T-cell (primary cell): ENCODE measurements around the gene ZSCAN21. TPM values are rescaled to one million over a fixed set of nuclear protein-coding genes. Genes with fewer than 3 reads are reported as not detected.

Experiments
- ATAC-seq, 4 experiments: fragments of 200-7000 bp in 3 of 4; fragments of 150-1000 bp in 1 of 4; cut with Tn5 transposase; replicated peaks in 1 of 4; 1 replicate in 3 of 4; 2 replicates in 1 of 4; pipeline ENCODE4 v1.10.0; 2021; ENCODE audit warnings: moderate library complexity in 3 of 4, mild to moderate bottlenecking in 2 of 4, moderate number of reproducible peaks in 1 of 4
- CTCF ChIA-PET, 2 donors: fragments of 300-600 bp; sonication (Branson Sonifier 250); formaldehyde crosslinking; loops; one replicate each; lab custom pipeline; 2022; ENCODE audit warnings: antibody characterized with exemption in 2 of 2; lab: Charles Lee
- POLR2A ChIA-PET, 2 donors: fragments of 300-600 bp; sonication (Branson Sonifier 250); formaldehyde crosslinking; loops; one replicate each; lab custom pipeline; 2022; ENCODE audit warnings: antibody characterized with exemption in 2 of 2; lab: Charles Lee
- DNase-seq, 35 experiments: peaks; one replicate each; pipeline versions ENCODE4 v3.0.0 to v3.0.0-alpha.2; 2013 to 2023
- H3K27ac ChIP-seq: one replicate; pipeline ENCODE4 v1.5.1; 2013; ENCODE audit warnings: low read length
- H3K27me3 ChIP-seq, 2 experiments: replicated peaks in 1 of 2; 1 replicate in 1 of 2; 2 replicates in 1 of 2; pipeline versions ENCODE4 v1.6.1 to v1.7.0; 2013; ENCODE audit warnings: low read length in 1 of 2, mixed read lengths in 1 of 2; ENCODE audit not compliant: control insufficient read depth in 2 of 2, insufficient read depth in 2 of 2; ENCODE audit errors: extremely low read depth in 1 of 2
- H3K36me3 ChIP-seq, 2 donors: 1 replicate in 1 of 2; 2 replicates in 1 of 2; pipeline versions ENCODE4 v1.6.1 to v1.7.0; 2013; ENCODE audit warnings: low read length in 1 of 2; ENCODE audit not compliant: control insufficient read depth in 2 of 2, insufficient read depth in 1 of 2; ENCODE audit errors: extremely low read depth in 1 of 2
- H3K4me1 ChIP-seq, 2 experiments: 1 replicate in 1 of 2; 2 replicates in 1 of 2; pipeline versions ENCODE4 v1.6.1 to v1.7.0; 2013; ENCODE audit warnings: low read length in 2 of 2, mixed read lengths in 1 of 2; ENCODE audit not compliant: insufficient read depth in 2 of 2, control insufficient read depth in 1 of 2; ENCODE audit errors: extremely low read depth in 1 of 2
- H3K4me3 ChIP-seq, 2 donors: 1 replicate in 1 of 2; 2 replicates in 1 of 2; pipeline versions ENCODE4 v1.5.1 to v1.7.0; 2013; ENCODE audit warnings: mild to moderate bottlenecking in 2 of 2, low read length in 1 of 2, moderate library complexity in 1 of 2; ENCODE audit not compliant: control insufficient read depth in 1 of 2; ENCODE audit errors: extremely low read depth in 1 of 2
- H3K9me3 ChIP-seq: 2 replicates; pipeline ENCODE4 v1.7.0; 2013
- H3K27ac Mint-ChIP-seq, 2 donors: one replicate each; pipeline ENCODE4 v1.8.0; 2020 to 2021; ENCODE audit warnings: mild to moderate bottlenecking in 2 of 2, mixed read lengths in 2 of 2
- H3K27me3 Mint-ChIP-seq, 2 donors: one replicate each; pipeline ENCODE4 v1.8.0; 2021 to 2022; ENCODE audit warnings: mixed read lengths in 2 of 2
- H3K36me3 Mint-ChIP-seq: one replicate; pipeline ENCODE4 v1.8.0; 2021; ENCODE audit warnings: mixed read lengths
- H3K4me1 Mint-ChIP-seq, 3 donors: one replicate each; pipeline ENCODE4 v1.8.0; 2020 to 2022; ENCODE audit warnings: mixed read lengths in 3 of 3, mild to moderate bottlenecking in 1 of 3
- H3K4me3 Mint-ChIP-seq, 3 donors: one replicate each; pipeline ENCODE4 v1.8.0; 2020 to 2022; ENCODE audit warnings: mild to moderate bottlenecking in 3 of 3, mixed read lengths in 3 of 3, moderate library complexity in 3 of 3
- H3K9me3 Mint-ChIP-seq, 3 donors: one replicate each; pipeline ENCODE4 v1.8.0; 2020 to 2022; ENCODE audit warnings: mixed read lengths in 3 of 3
- WGBS: methylation state at CpG from one replicate; pipeline ENCODE4 v1.1.5; 2013; ENCODE audit warnings: missing lambda C conversion rate; ENCODE audit not compliant: insufficient coverage; 5-methylcytosine and 5-hydroxymethylcytosine counted together
- total RNA-seq, 35 experiments: library from RNA in 6 of 35; stranded (reverse) in 6 of 35; fragments of 120-200 nt in 1 of 35; gene quantifications; one replicate each; pipeline versions ENCODE4 v1.2.1 to v1.2.4 and lab custom pipeline; 2013 to 2026

Gene ZSCAN21
- total RNA-seq, 5 donors from 2014 or later (not counting 1 experiment from before 2014, with no cell fraction given) = 4.4 to 9.9 (median 9.3) TPM

DNA sequence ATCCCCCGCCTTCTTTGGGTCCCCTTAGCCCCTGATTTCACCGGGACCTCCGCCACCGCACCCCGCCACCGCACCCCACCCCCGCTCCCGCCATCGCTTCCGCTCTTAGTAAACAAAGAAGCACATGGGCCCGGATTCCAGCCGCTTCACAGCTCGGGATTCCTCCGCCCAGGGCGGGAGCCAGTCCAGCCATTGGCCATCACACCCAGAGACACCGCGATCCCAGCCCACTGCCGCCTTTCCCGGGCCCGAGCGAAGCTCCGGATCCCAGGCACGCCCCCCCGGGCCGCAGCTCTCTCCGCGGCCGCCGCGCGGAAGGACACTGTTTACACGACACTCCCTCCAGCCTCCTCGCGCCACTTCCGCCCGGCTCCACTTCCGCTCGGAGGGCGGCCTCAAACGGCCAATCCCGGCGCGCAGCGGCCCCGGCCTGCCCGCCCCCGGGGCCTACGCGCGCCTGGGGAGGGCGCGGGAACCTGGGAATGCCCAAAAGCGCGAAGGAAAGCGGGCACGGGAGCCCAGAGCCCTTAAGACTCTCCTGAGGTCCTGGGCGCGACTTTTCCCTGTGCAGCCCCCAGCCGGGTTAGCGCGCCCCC lies 50.9 kb downstream of the ZSCAN21 start:
- peak overlapping the region; percentile 74 to 98 for H3K4me3 ChIP-seq
- Mint-ChIP-seq H3K27me3 (no peaks in the 10 kb centered on the region), H3K4me1 (peaks cover 41 to 49% (median 44%) of the 10 kb centered on the region in 3 donors), H3K27ac (peak overlapping the region; percentile 94 to 96), H3K4me3 (peak overlapping the region; percentile 91 to 96 (median 92)), H3K9me3 (no peaks in the 10 kb centered on the region), H3K36me3 (peaks cover 40% of the 10 kb centered on the region)
- ATAC-seq (peak; percentile 80 to 83 (median 82)), DNase-seq (peak; percentile 64 to 94 (median 81))
- no peaks in the 10 kb centered on the region for H3K9me3 ChIP-seq
- H3K27ac ChIP-seq = peak overlapping the region; percentile 81
- H3K4me1 ChIP-seq = peaks cover 9 to 38% of the 10 kb centered on the region in 2 experiments
- WGBS = 0% methylated on average over 58 of the region's 61 CpGs
- POLR2A ChIA-PET = interaction anchor here (0.6 to 2.5 kb wide), 10 partner anchors 18 to 542 kb away, joined by 3 to 19 read pairs (median 4); partner anchors contain the start of genes MBLAC1 (in 1 of the 2), TRIM4 (in 1 of the 2) and ZNF655 (in 1 of the 2)
- CTCF ChIA-PET = interaction anchor here in 1 of 2 donors (0.6 to 2.7 kb wide), 5 partner anchors 18 to 181 kb away, joined by 3 to 18 read pairs (median 4); partner anchors contain the start of gene TRIM4
- H3K27me3 ChIP-seq = no peaks in the 10 kb centered on the region
- H3K36me3 ChIP-seq = peaks cover 19 to 45% of the 10 kb centered on the region in 2 donors

DNA sequence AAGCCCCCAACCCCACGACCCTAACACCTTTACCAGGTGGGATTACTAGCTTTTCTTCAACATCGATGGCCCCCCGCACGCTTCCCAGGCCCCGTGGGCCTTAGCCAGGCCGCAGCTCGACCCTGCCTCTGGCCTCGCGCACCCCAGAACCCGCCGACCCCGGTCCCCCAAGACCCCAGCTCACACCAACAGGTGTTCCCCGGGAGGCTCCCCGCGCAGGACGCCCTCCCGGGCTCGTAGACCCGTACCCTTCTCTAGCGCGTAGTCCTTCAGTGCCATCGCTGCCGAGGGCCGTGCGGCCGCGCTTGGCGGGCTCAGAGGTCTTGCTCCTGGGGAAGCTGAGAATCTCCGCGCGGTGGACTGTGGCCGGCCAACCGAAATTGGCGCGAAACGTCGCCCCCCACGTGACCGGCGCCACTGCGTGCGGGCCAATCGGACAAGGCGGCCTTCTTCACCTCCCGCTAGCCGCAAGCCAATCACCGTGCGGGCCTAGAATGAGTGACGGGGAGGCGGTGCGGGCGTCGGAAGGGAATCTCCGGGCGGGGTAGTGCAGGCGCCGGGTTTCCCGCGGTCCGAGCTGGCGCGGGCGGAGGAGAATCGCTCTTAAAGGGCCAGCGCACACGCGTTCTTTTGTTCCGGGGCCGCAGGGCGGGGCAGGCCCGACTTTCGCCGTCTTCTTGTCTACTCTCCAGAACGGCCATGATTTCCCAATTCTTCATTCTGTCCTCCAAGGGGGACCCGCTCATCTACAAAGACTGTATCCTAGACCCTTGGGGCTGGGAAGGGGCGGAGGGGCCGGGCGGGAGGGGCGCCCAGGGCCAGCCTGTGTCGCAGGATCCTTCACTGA lies 51.7 kb downstream of the ZSCAN21 start, which contains the start of the genes AP4M1 and MCM7:
Gene AP4M1 (plus strand): TSS at position 628 of the 847 bp plus-strand sequence. CDS start 72 bp downstream, at position 700.
Gene MCM7 (minus strand): TSS at position 382 of the 847 bp plus-strand sequence. CDS start 103 bp downstream, at position 279.
- H3K9me3 Mint-ChIP-seq = no peaks in the 10 kb centered on the region
- H3K27ac Mint-ChIP-seq = peak within 1 kb of the TSS; percentile 94 to 96
- H3K27me3 Mint-ChIP-seq = no peaks in the 10 kb centered on the region
- H3K4me3 ChIP-seq = peak within 1 kb of the TSS; percentile 74 to 98
- peaks cover 19 to 40% of the 10 kb centered on the region in 2 donors for H3K36me3 ChIP-seq
- peak; percentile 86 to 89 (median 88) for ATAC-seq
- peak within 1 kb of the TSS; percentile 91 to 96 (median 92) for H3K4me3 Mint-ChIP-seq
- POLR2A ChIA-PET = interaction anchor here (0.6 to 2.5 kb wide), 10 partner anchors 19 to 543 kb away, joined by 3 to 19 read pairs (median 4); partner anchors contain the start of genes MBLAC1 (in 1 of the 2), TRIM4 (in 1 of the 2) and ZNF655 (in 1 of the 2)
- WGBS = under 1% methylated on average over 73 of the region's 80 CpGs
- peaks cover 9 to 38% of the 10 kb centered on the region in 2 experiments for H3K4me1 ChIP-seq
- peak within 1 kb of the TSS; percentile 81 for H3K27ac ChIP-seq
- peaks cover 37 to 47% (median 39%) of the 10 kb centered on the region in 3 donors for H3K4me1 Mint-ChIP-seq
- no peaks in the 10 kb centered on the region for H3K27me3 ChIP-seq
- DNase-seq = peak; percentile 83 to 97 (median 93)
- peaks cover 35% of the 10 kb centered on the region for H3K36me3 Mint-ChIP-seq
- H3K9me3 ChIP-seq = no peaks in the 10 kb centered on the region
- CTCF ChIA-PET = interaction anchor here in 1 of 2 donors (0.6 to 2.7 kb wide), 5 partner anchors 19 to 182 kb away, joined by 3 to 18 read pairs (median 4); partner anchors contain the start of gene TRIM4

DNA sequence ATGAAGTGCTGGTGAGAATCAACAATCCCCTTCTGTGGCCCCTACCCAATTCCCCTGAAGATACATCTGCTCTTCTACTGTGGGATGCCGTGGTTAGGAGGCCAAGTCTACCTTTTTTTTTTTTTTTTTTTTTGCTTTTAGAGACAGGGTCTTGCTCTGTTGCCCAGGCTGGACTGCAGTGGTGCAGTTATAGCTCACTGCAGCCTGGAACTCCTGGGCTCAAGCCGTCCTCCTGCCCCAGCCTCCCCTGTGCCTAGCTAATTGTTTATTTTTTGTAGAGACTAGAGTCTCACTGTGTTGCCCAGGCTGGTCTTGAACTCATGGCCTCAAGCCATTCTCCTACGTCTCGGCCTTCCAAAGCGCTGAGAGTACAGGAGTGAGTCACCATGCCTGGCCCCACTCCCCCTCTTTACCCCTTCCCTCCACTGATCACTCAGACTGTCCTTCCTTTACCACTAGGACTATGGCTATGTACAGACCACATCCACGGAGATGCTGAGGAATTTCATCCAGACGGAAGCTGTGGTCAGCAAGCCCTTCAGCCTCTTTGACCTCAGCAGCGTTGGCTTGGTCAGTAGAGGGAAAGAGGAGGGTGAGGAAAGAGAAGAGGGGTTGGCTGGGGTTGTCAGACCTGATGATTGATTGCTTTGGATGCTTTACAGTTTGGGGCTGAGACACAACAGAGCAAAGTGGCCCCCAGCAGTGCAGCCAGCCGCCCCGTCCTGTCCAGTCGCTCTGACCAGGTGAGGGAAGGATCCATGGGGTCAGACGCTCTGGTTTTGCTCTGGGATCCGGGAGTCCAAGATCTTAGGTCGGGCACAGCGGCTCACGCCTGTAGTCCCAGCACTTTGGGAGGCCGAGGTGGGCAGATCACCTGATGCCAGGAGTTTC lies 53.6 kb downstream of the ZSCAN21 start:
- Histone ChIP-seq H3K27me3 (no peaks in the 10 kb centered on the region), H3K36me3 (peaks cover 20 to 39% of the 10 kb centered on the region in 2 donors), H3K9me3 (no peaks in the 10 kb centered on the region), H3K4me3 (no peak overlapping the region), H3K27ac (no peak overlapping the region), H3K4me1 (peaks cover 9 to 36% of the 10 kb centered on the region in 2 experiments)
- POLR2A ChIA-PET = no interaction called here
- Mint-ChIP-seq H3K36me3 (peaks cover 31% of the 10 kb centered on the region), H3K27me3 (no peaks in the 10 kb centered on the region), H3K9me3 (no peaks in the 10 kb centered on the region), H3K27ac (peak overlapping the region; percentile 27 to 39), H3K4me3 (peak overlapping the region; percentile 63 to 96 (median 77)), H3K4me1 (peaks cover 26 to 36% (median 30%) of the 10 kb centered on the region in 3 donors)
- DNase-seq (no peak), ATAC-seq (no peak)
- 96% methylated on average over 11 of the region's 17 CpGs for WGBS
- CTCF ChIA-PET = interaction anchor here in 1 of 2 donors (0.6 to 1.3 kb wide), 2 partner anchors 19 to 28 kb away, joined by 3 to 4 read pairs; no protein-coding TSS in a partner anchor

DNA sequence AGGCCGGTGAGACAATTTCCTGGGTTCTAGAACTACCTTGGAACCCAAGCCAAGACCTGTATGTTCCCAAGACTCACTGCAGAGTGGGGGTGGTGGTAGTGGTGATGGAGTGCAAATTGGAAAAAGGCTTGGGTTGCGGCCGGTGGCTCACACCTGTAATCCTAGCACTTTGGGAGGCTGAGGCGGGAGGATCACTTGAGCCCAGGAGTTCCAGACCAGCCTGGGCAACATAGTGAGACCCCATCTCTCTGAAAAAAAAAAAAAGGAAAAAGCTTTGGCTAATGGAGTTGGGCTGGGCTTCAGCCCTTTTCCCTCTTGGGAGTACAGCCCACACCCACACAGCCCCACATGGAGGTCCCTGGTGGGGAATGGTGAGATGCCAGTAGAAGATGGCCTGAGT lies 56.0 kb downstream of the ZSCAN21 start:
- Mint-ChIP-seq H3K9me3 (no peaks in the 10 kb centered on the region), H3K4me3 (no peak overlapping the region), H3K4me1 (peaks cover 5 to 13% (median 7%) of the 10 kb centered on the region in 3 donors), H3K27me3 (no peaks in the 10 kb centered on the region), H3K36me3 (peaks cover 28% of the 10 kb centered on the region), H3K27ac (no peak overlapping the region)
- no peak overlapping the region for H3K4me3 ChIP-seq
- peaks cover 0 to 17% of the 10 kb centered on the region in 2 experiments for H3K4me1 ChIP-seq
- no peak overlapping the region for H3K27ac ChIP-seq
- ChIA-PET CTCF (no interaction called here), POLR2A (interaction anchor here in 1 of 2 donors (0.6 kb wide), 1 partner anchor 156 kb away, joined by 7 read pairs; no protein-coding TSS in a partner anchor)
- no peaks in the 10 kb centered on the region for H3K27me3 ChIP-seq
- no peak for DNase-seq
- peaks cover 21 to 42% of the 10 kb centered on the region in 2 donors for H3K36me3 ChIP-seq
- H3K9me3 ChIP-seq = no peaks in the 10 kb centered on the region
- ATAC-seq = no peak
- 100% methylated on average over 2 of the region's 4 CpGs for WGBS

DNA sequence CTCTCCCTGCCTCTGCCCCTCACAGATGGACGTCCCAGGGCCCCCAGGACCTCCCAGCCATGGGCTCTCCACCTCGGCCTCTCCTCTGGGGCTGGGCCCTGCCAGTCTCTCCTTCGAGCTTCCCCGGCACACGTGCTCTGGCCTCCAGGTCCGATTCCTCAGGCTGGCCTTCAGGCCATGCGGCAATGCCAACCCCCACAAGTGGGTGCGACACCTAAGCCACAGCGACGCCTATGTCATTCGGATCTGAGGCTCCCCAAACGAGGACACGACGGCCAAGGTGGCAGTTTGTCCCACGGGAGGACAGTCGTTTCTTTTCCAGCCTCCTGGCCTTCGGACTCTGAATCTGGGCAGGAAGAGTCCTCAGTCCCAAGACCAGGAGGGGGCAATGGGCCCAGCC lies 57.1 kb downstream of the ZSCAN21 start:
- Mint-ChIP-seq H3K36me3 (peaks cover 33% of the 10 kb centered on the region), H3K4me1 (peaks cover under 1 to 10% (median 5%) of the 10 kb centered on the region in 3 donors), H3K27ac (no peak overlapping the region), H3K9me3 (no peaks in the 10 kb centered on the region), H3K4me3 (no peak overlapping the region), H3K27me3 (no peaks in the 10 kb centered on the region)
- DNase-seq (no peak), ATAC-seq (no peak)
- ChIA-PET POLR2A (no interaction called here), CTCF (no interaction called here)
- H3K9me3 ChIP-seq = no peaks in the 10 kb centered on the region
- H3K4me3 ChIP-seq = no peak overlapping the region
- no peak overlapping the region for H3K27ac ChIP-seq
- H3K4me1 ChIP-seq = peaks cover 0 to 11% of the 10 kb centered on the region in 2 experiments
- WGBS = 91% methylated on average over 17 of the region's 17 CpGs
- no peaks in the 10 kb centered on the region for H3K27me3 ChIP-seq
- H3K36me3 ChIP-seq = peaks cover 24 to 51% of the 10 kb centered on the region in 2 donors
